Liver (tissue), 3 donors: Measurements from ENCODE around the gene RNASE8.

Experiments
- CTCF ChIP-seq: fragments of 150-350 bp; IDR thresholded peaks from 2 replicates; pipeline ENCODE4 v1.5.1; 2017; ENCODE audit warnings: improper control_type of control experiment, low read depth, low read length; ENCODE audit not compliant: missing input control
- GABPA ChIP-seq, 2 donors: IDR thresholded peaks in 1 of 2; conservative IDR thresholded peaks in 1 of 2; 2 replicates each; pipeline ENCODE4 v1.6.1; 2016; ENCODE audit warnings: antibody characterized with exemption in 2 of 2, mild to moderate bottlenecking in 1 of 2, moderate library complexity in 1 of 2
- JUND ChIP-seq, 2 donors: IDR thresholded peaks; 2 replicates each; pipeline ENCODE4 v1.6.1; 2016; ENCODE audit warnings: antibody characterized with exemption in 2 of 2
- MAX ChIP-seq: IDR thresholded peaks from 2 replicates; pipeline ENCODE4 v1.6.1; 2016; ENCODE audit warnings: antibody characterized with exemption
- RAD21 ChIP-seq, 2 donors: IDR thresholded peaks; 2 replicates each; pipeline ENCODE4 v1.6.1; 2016; ENCODE audit warnings: antibody characterized with exemption in 2 of 2, mild to moderate bottlenecking in 2 of 2
- SP1 ChIP-seq: IDR thresholded peaks from 2 replicates; pipeline ENCODE4 v1.6.1; 2018; ENCODE audit warnings: antibody characterized with exemption, mild to moderate bottlenecking
- YY1 ChIP-seq: IDR thresholded peaks from 2 replicates; pipeline ENCODE4 v1.6.1; 2016; ENCODE audit warnings: antibody characterized with exemption, mild to moderate bottlenecking
- donor health status: healthy.
- donor health status: healthy.

GRCh38 chr14:21060614-21061346 is 3.2 kb downstream of the RNASE8 start:
- TF ChIP-seq MAX (no peak), CTCF (no peak), JUND (IDR thresholded peaks at IDR 0.05) (no peak), RAD21 (IDR thresholded peaks at IDR 0.05) (no peak), GABPA (IDR thresholded peaks at IDR 0.05 in 1 of 2, conservative IDR thresholded peaks at IDR 0.05 in 1 of 2) (no peak), YY1 (peak; percentile 49), SP1 (peak; percentile 34)
